Retina (tissue), 1 donor: ENCODE data around the gene UNKL.
"Not testable (repeated sequence)": the region's sequence is repeated elsewhere in the genome, so short reads cannot be mapped to it uniquely, and the experiment has no call there.

Experiments used
- DNase-seq: peaks from one replicate; pipeline ENCODE4 v3.0.0-alpha.2; 2016

UNKL gene

GRCh38 chr16:1335211-1335971 is 79.1 kb downstream of the UNKL start:
- peak; percentile 52 for DNase-seq

DNA sequence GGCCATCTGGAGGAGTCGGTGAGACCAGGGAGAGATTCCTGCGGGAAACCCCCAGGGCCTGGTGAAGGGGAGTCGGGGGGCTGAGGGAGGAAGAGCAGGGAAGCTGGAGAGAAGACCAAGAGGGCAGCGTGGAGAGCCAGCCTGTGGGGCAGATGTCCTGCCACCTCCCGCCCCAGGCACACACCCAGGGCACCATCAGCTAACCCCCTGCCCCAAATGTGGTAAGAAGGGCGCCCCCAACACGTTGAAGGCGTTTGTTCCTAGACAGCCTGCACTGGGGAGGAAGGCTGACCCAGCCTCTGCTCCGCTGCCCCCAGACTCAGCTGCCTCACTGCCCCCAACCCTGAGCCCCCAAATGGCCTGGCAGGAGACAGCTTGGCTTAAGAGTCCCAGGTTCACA is 79.8 kb downstream of the UNKL start:
- DNase-seq, result no peak

DNA sequence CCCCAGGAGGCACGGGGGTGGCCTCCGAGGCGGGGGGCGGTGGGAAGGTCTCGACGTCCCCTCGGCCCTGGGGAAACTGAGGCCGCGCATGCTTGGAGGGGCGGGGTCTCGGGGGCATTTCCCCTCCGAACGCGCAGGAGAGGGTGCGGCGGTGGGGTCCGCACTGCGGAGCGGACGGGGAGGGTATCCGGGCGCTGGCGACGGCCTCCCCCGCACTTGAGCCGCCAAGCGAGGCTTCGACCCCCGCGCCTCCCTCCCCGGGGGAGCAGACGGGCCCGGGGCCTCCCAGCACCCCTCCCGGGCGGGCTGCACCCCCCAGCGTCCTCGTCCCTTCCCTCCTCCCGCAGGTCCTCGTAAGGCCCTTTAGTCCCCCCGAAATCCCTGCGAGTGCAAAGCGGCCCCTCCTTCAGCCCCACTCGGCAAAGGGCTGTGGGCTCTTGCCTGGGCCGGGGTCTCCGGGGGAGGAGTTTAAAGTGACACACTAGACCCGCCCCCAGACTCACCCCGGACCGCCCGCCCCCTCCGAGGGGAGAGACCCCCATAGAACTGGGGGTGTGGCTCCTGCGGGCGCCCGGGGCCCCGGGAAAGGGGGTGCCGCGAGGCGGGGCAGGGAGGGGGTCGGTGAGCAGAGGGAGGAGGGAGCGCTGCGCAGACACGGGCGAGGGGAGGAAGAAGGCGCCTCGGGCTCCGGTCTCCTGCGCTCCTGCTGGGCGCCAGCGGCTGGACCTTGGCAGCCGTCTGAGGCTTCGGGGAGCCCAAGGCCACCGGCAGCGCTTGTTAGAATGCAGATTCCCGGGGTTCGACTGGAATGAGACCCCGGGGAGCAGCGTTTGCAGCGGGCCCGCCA is 80.4 kb downstream of the UNKL start:
- no peak for DNase-seq

GRCh38 chr16:1333149-1333812 is 81.2 kb downstream of the UNKL start, which contains the start of gene BAIAP3:
BAIAP3 (plus strand) TSS chr16:1333645; CDS start chr16:1338550, 4,905 bp downstream.
- DNase-seq, result peak; percentile 41

DNA sequence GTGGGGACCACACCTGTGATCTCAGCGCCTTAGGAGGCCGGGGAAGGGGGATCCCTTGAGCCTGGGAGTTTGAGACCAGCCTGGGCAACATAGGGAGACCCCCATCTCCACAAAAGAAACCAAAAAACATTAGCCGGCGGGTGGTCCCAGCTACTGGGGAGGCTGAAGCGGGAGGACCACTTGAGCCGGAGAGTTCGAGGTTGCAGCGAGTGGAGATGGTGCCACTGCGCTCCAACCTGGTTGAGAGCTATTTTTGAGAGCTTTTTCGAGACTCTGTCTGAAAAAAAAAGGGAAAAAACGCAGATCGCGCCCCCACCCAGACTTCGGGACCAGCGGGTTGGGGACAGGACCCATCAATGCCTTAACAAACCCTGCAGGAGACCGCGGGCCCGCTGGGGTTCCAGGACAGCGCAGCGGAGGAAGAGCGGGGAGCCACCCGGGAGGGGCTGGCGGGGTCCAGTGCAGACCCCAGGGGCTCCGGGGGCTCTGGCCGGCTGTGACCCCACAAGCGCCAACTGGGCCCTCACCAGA is 81.8 kb downstream of the UNKL start:
- DNase-seq, result no peak

DNA sequence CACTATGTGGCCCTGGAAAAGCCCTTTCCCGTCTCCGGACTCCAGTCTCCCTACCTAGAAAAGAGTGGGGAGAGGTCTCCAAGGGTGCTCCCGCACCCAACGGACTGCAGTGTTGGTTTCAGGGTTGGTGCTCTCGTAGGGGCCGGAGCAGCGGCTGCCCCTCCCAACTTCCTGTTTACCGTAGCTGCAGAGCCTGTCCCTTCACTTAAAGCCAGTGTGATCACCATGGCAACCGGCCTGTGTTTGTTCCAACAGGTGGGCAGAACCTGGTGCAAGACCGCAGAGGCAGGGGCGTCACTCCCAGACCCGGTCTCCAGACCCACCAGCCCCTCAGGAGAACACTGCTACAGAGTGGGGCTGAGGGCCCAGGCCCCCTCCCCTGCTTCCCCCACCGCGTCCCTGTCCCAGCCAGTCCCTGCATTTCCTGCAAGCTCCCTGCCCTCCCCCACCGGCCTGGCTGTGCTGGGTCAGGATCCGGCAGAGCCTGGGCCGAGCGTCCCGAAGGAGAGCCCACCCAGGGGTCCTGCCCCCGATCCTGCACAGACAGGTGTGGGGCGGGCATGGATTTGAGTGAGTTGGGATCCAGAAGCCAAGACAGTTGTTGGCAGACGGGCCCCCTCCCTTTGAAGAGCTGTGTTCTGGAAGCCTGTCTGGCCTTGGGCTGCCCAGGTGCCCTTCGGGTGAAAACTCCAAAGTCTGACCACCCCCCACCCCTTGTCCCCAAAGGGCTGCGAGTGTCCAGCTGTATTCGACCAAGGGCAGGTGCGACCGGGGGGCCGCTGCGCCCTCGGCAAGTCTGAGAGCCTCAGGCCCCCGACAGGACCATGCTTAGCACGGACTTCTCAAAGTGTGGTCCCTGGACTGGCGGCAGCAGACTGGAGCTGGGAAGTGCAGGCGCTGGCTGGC is 82.5 kb downstream of the UNKL start:
- peak; percentile 42 for DNase-seq

GRCh38 chr16:1330931-1331711 is 83.4 kb downstream of the UNKL start:
- no peak for DNase-seq

DNA sequence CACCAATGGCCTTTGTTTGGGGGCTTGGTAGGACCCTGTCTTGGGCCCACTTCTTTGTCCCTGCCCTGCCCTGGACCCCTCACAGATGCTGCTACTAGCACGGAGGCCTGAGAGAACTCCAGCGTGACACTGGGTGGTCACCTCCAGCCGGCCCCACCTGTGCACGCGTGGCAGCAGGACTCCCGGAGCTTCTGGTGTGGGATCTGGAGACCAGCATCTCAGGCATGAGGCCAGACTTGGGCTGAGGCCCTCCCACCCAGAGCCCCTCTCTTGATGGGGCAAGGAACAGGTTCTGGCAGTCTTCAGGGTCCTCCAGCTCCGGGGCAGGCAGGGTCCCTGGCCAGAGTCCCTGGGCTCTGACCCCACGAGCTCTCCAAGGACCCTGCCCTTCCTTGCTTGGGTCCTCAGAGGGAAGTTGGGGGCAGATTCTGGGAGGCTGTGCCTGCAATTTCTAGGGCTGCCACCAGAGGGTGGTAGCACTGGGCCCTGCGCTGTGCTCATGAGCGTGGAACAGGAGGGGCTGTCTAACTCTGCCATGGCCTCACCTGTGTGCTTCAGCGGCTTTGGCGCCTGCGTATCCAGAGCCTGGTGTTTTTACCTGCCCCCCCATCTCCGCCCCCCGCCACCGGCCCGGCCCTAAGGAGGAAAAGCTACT is 84.1 kb downstream of the UNKL start:
- no peak for DNase-seq

GRCh38 chr16:1328961-1329360 is 85.5 kb downstream of the UNKL start:
- DNase-seq, result not testable (repeated sequence)

DNA sequence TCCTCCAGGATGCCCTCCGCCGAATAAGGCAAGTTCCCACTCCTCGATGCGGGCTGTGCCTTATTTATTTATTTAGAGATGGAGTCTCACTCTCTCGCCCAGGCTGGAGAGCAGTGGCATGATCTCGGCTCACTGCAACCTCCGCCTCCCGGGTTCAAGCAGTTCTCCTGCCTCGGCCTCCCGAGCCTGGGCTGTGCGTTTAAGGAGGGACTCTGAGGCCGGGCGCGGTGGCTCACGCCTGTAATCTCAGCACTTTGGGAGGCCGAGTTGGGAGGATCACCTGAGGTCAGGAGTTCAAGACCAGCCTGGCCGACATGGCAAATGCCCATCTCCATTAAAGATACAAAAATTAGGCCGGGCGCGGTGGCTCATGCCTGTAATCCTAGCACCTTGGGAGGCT is 86.4 kb downstream of the UNKL start:
- not testable (repeated sequence) for DNase-seq

GRCh38 chr16:1327619-1327947 is 86.9 kb downstream of the UNKL start:
- DNase-seq, result no peak

DNA sequence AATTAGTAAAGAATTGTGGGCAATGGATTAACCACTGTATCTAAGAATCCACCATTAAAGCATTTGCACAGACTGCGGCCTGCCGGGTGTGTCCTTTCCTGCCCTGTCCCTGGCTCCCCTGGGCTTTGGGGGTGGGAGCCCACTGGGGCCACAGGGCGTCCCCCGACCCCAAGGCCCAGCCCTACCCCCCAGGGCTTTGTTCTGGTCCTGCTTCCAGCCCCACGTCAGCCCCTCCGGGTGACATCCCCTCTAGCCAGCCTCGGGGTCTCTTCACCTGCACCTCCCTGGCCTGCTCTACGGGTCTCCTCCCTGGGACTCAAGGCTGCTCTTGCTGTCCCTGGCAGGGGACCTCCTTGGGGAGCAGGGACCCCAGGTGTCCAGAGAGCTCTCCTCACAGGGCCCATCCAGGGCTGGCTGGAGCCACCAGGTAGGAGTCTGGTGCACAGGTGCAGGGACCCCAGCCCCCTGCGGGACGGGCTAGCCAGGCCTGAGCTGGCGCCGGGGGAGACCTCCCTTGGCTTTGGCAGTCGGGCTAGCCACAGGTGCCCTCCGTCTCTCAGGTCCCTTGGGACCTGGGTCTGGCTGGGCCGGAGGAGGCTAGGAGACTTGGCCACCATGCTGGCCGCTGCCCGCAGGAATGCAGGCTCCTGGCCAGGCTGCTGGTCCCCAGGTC is 87.4 kb downstream of the UNKL start:
- no peak for DNase-seq

DNA sequence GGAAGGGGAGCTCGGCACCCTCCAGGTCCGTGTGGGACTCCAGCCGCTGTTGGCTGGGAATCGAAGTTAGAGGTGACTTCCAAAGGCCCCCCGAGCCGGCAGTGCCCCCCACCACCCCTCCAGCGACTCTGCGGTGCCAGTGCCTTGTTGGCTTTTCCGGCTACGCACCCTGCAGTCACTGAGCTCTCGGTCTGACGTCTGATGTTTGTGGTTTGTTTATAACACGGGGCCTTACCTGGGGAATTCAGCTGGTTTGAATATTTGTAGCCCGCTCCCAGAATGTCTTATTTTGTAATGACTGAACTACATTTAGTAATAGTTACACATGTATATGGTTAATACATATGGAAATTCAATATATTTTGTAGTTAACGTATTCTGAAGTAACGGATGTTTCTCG is 88.1 kb downstream of the UNKL start:
- no peak for DNase-seq

DNA sequence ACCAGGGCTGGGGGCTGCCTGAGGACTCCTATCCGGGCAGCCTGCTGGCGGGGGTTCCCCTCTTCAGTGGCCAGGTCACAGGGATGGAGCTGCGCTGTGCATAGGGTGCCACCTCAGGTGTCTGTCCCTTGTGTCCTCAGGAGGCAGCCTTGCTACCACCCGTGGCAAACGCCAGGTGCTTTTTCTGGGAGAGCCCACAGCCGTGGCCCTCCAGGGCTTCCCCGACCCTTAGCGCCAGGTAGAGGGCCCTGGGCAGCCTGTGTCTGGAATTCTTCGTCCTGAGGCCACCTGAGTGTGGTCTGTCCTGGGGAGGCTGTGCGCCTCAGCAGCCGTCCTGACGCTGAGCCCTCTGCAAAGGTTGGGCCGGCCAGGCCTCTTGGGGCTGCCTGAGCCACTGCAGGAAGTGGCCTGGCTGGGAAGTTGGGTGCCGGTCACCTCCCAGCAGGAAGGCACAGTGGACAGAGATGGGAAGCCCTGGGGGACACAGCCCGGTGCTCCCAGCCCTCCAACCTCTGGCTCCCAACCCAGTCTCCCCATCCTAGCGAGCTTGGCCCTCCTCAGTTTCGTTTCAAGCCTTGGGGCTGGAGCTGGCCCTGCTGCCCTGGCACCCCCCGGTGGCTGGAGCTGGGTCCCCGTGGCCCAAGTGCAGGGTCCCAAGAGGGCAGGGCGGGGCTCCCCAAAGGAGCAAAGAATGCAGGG is 88.7 kb downstream of the UNKL start:
- no peak for DNase-seq

DNA sequence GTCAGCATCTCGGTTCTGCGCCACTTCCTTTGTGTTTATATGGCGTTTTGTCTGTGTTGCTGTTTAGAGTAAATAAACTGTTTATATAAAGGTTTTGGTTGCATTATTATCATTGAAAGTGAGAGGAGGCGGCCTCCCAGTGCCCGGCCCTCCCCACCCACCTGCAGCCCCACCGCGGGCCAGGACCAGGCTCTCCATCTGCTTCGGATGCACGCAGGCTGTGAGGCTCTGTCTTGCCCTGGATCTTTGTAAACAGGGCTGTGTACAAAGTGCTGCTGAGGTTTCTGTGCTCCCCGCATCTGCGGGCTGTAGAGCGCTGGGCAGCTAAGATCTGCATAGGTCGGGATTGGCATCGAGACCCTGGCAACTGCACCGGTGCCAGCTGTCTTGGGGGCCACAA is 89.2 kb downstream of the UNKL start:
- DNase-seq, result no peak

DNA sequence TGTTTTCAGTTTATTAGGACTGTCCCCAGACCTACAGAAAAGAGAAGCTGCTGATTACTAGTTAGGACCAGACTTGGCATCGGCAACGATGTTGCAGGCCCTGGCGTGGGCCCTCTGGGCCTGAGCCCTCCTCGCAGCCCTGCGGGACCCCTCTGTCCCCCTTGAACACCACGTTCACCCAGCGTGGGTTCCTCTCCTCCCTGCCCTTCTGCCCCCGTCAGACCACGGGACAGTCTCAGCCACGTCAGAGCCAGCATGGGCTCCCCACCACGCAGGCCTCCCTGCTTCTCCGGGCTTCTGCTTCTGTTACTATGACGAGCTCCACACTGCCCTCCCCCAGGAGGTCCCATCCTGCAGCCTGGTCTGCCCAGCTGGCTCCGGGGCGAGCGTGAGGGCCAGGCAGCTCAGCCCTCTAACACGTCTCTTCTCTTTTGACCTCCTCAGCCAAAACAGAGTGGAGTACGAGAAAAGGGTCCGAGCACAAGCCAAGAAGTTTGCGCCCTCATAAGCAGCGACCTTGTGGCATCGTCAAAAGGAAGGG is 90.1 kb downstream of the UNKL start:
- DNase-seq, result no peak

GRCh38 chr16:1323296-1324239 is 90.9 kb downstream of the UNKL start:
- no peak for DNase-seq

DNA sequence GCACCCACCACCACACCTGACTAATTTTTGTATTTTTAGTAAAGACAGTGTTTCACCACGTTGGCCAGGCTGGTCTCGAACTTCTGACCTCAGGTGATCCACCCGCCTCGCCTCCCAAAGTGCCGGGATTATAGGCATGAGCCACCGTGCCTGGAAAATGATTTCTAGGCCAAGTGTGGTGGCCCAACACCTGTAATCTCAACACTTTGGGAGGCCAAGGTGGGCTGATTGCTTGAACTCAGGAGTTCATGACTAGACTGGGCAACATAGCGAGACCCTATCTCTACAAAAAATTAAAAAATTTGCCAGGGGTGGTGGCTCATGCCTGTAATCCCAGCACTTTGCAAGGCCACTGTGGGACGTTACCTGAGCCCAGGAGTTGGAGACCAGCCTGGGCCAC is 92.1 kb downstream of the UNKL start:
- DNase-seq, result no peak
